A549 (cell line): ENCODE measurements around the gene OR52N4.

Experiments
- CEBPB ChIP-seq, 2 experiments: fragments of >200 bp in 1 of 2; sonication (Bioruptor Twin) in 1 of 2; formaldehyde crosslinking in 1 of 2; IDR thresholded peaks; 2 replicates each; pipeline ENCODE4 v1.6.1; 2012 to 2016
- CTCF ChIP-seq: fragments of >200 bp; sonication (Bioruptor Twin); formaldehyde crosslinking; IDR thresholded peaks from 3 replicates; pipeline ENCODE4 v1.5.1; 2016
- ESRRA ChIP-seq: fragments of 150-350 bp; IDR thresholded peaks from 2 replicates; pipeline ENCODE4 v1.6.1; 2014; ENCODE audit warnings: mild to moderate bottlenecking, low read length, borderline replicate concordance
- MAFK ChIP-seq: fragments of 450-650 bp; IDR thresholded peaks from 2 replicates; pipeline ENCODE4 v1.6.1; 2014; ENCODE audit not compliant: partially characterized antibody
- MYC ChIP-seq: IDR thresholded peaks from 2 replicates; pipeline ENCODE4 v1.6.1; 2012; ENCODE audit warnings: mild to moderate bottlenecking, inconsistent platforms, low read length, improper control_type of control experiment, borderline replicate concordance
- NR3C1 ChIP-seq: fragments of >200 bp; sonication (Bioruptor Twin); formaldehyde crosslinking; IDR thresholded peaks from 3 replicates; pipeline ENCODE4 v1.6.1; 2017
- POLR2A ChIP-seq: IDR thresholded peaks from 2 replicates; pipeline ENCODE4 v1.6.1; 2012; ENCODE audit warnings: mild to moderate bottlenecking, low read length
- RCOR1 ChIP-seq: fragments of 150-350 bp; IDR thresholded peaks from 2 replicates; pipeline ENCODE4 v1.6.1; 2014; ENCODE audit warnings: antibody characterized with exemption, low read length, low read depth
- SREBF2 ChIP-seq: fragments of 450-650 bp; IDR thresholded peaks from 2 replicates; pipeline ENCODE4 v1.6.1; 2014; ENCODE audit warnings: mild to moderate bottlenecking, moderate library complexity
- ZFP36 ChIP-seq: fragments of 450-650 bp; IDR thresholded peaks from 2 replicates; pipeline ENCODE4 v1.6.1; 2014; ENCODE audit warnings: borderline replicate concordance; ENCODE audit not compliant: partially characterized antibody
- ZNF302 ChIP-seq: fragments of 250-450 bp; sonication (Bioruptor Pico); IDR thresholded peaks from 2 replicates; pipeline ENCODE4 v1.9.0; 2021; ENCODE audit warnings: inconsistent platforms, mild to moderate bottlenecking, moderate library complexity
- TF ChIP-seq, protein P1 (sequence below): fragments of 200-600 bp; sonication (generic); IDR thresholded peaks from 2 replicates; pipeline ENCODE4 v1.6.1; 2016; ENCODE audit warnings: antibody characterized with exemption, mild to moderate bottlenecking, moderate library complexity

DNA sequence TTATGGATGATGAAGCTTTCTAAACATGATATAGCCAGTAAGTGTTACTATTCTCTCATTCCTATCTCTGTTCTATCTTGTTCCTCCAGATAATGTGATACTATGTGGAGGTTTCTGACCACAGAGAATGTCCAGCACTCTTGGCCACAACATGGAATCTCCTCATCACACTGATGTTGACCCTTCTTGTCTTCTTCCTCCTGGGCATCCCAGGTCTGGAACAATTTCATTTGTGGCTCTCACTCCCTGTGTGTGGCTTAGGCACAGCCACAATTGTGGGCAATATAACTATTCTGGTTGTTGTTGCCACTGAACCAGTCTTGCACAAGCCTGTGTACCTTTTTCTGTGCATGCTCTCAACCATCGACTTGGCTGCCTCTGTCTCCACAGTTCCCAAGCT, 27.7 kb upstream of the OR52N4 start:
- no peak for TF ChIP-seq CEBPB (IDR thresholded peaks at IDR 0.05)
- TF ChIP-seq RCOR1, result no peak
- TF ChIP-seq POLR2A, result no peak
- no peak for TF ChIP-seq ZNF302 (CRISPR knock-in tag)
- TF ChIP-seq SREBF2, result no peak
- no peak for TF ChIP-seq ESRRA
- no peak for TF ChIP-seq CTCF
- no peak for TF ChIP-seq ZFP36
- TF ChIP-seq, protein P1, sequence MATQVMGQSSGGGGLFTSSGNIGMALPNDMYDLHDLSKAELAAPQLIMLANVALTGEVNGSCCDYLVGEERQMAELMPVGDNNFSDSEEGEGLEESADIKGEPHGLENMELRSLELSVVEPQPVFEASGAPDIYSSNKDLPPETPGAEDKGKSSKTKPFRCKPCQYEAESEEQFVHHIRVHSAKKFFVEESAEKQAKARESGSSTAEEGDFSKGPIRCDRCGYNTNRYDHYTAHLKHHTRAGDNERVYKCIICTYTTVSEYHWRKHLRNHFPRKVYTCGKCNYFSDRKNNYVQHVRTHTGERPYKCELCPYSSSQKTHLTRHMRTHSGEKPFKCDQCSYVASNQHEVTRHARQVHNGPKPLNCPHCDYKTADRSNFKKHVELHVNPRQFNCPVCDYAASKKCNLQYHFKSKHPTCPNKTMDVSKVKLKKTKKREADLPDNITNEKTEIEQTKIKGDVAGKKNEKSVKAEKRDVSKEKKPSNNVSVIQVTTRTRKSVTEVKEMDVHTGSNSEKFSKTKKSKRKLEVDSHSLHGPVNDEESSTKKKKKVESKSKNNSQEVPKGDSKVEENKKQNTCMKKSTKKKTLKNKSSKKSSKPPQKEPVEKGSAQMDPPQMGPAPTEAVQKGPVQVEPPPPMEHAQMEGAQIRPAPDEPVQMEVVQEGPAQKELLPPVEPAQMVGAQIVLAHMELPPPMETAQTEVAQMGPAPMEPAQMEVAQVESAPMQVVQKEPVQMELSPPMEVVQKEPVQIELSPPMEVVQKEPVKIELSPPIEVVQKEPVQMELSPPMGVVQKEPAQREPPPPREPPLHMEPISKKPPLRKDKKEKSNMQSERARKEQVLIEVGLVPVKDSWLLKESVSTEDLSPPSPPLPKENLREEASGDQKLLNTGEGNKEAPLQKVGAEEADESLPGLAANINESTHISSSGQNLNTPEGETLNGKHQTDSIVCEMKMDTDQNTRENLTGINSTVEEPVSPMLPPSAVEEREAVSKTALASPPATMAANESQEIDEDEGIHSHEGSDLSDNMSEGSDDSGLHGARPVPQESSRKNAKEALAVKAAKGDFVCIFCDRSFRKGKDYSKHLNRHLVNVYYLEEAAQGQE, result no peak
- TF ChIP-seq MYC, result no peak
- no peak for TF ChIP-seq NR3C1
- no peak for TF ChIP-seq MAFK
